VCaP (cell line): ENCODE data around the gene KCNJ2.

Experiments
- H3K27ac ChIP-seq: fragments of 450-650 bp; 2 replicates; pipeline ENCODE4 v1.5.1; 2017
- TF ChIP-seq, protein P1 (sequence below): fragments of 450-650 bp; conservative IDR thresholded peaks from 2 replicates; pipeline ENCODE4 v1.5.1; 2017; ENCODE audit warnings: mild to moderate bottlenecking, moderate library complexity

The KCNJ2 gene

DNA sequence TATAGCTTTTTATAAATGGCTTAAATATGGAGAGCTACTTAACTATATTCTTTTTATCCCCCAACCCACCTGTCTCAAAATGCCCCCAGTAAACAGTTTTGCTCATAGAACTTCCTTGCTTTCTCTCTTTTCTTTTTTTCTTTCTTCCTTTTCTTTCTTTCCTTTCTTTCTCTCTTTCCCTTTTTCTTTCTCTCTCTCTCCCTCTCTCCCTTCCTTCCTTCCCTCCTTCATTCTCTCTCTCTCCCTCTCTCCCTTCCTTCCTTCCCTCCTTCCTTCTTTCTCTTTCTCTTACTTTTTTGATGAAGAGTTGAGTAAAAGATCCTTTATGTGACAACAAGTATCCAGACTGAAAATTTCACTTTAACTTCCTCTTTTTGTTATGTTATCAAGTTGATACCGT is 48.2 kb downstream of the KCNJ2 start:
- TF ChIP-seq, protein P1, sequence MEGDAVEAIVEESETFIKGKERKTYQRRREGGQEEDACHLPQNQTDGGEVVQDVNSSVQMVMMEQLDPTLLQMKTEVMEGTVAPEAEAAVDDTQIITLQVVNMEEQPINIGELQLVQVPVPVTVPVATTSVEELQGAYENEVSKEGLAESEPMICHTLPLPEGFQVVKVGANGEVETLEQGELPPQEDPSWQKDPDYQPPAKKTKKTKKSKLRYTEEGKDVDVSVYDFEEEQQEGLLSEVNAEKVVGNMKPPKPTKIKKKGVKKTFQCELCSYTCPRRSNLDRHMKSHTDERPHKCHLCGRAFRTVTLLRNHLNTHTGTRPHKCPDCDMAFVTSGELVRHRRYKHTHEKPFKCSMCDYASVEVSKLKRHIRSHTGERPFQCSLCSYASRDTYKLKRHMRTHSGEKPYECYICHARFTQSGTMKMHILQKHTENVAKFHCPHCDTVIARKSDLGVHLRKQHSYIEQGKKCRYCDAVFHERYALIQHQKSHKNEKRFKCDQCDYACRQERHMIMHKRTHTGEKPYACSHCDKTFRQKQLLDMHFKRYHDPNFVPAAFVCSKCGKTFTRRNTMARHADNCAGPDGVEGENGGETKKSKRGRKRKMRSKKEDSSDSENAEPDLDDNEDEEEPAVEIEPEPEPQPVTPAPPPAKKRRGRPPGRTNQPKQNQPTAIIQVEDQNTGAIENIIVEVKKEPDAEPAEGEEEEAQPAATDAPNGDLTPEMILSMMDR, result no peak
- H3K27ac ChIP-seq, result no peak overlapping the region

DNA sequence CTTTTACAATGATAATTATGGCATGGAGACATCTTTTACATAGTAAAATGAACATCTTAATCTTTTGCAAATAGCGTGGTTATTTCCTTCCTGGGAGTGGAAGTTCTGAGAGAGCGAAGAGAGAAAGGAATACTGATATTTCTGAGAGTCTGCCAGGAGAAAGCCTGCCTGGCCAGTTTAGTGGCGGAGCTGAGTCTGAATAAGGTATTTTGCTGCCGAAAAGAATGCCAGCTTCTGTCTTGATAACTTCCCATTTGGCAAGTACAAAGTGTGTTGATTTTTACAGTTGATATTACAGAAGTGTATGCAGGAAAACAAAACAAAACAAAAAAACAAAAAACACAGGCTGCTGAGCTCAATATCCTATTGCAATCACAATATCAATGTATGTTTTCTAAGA is 55.9 kb downstream of the KCNJ2 start:
- peak overlapping the region; percentile 82 for H3K27ac ChIP-seq
- TF ChIP-seq, protein P1, result no peak
